ENCODE data around the gene IGSF8. TPM values are rescaled to one million over a fixed set of nuclear protein-coding genes. Genes with fewer than 3 reads are reported as not detected.

IGSF8 gene
- total RNA-seq, 2 donors from 2014 or later = 57.6 to 64.0 TPM

- ATAC-seq (no peak), DNase-seq (no peak)
- intact Hi-C loops (cut with DNase I, micrococcal nuclease) = no loop called here
Measured at GRCh38 chr1:160079448-160079847, 19.0 kb downstream of the IGSF8 start.

- intact Hi-C loops (cut with DNase I, micrococcal nuclease) = no loop called here
- ATAC-seq = peak; percentile 77
- peak in 1 of 2 donors; percentile 57 for DNase-seq
Measured at GRCh38 chr1:160078512-160079195, 19.8 kb downstream of the IGSF8 start.

- DNase-seq = no peak
- intact Hi-C loops (cut with DNase I, micrococcal nuclease) = no loop called here
- ATAC-seq = no peak
Measured at GRCh38 chr1:160077486-160077885, 20.9 kb downstream of the IGSF8 start.

GRCh38 chr1:160076295-160076694 is 22.1 kb downstream of the IGSF8 start:
- DNase-seq = no peak
- ATAC-seq = no peak
- intact Hi-C loops (cut with DNase I, micrococcal nuclease) = no loop called here

- no peak for DNase-seq
- no peak for ATAC-seq
- intact Hi-C loops (cut with DNase I, micrococcal nuclease) = no loop called here
Measured at GRCh38 chr1:160075836-160076235, 22.6 kb downstream of the IGSF8 start.

GRCh38 chr1:160074865-160075264 is 23.6 kb downstream of the IGSF8 start:
- ATAC-seq (no peak), DNase-seq (no peak)
- intact Hi-C loops (cut with DNase I, micrococcal nuclease) = no loop called here

- intact Hi-C loops (cut with DNase I, micrococcal nuclease) = no loop called here
- no peak for ATAC-seq
Measured at GRCh38 chr1:160071289-160071688, 27.1 kb downstream of the IGSF8 start.

GRCh38 chr1:160070243-160071163 is 27.9 kb downstream of the IGSF8 start:
- ATAC-seq (peak; percentile 86), DNase-seq (peak; percentile 69 to 74)
- intact Hi-C loops (cut with DNase I, micrococcal nuclease) = no loop called here

More at GRCh38 chr1:160071289-160071688, 27.1 kb downstream of the IGSF8 start:
- no peak for DNase-seq

GRCh38 chr1:160069460-160070231 is 28.8 kb downstream of the IGSF8 start, which contains the start of gene KCNJ10:
Gene KCNJ10 (minus strand): TSS chr1:160070160. CDS start chr1:160042532, 27,628 bp downstream.
- ATAC-seq = peak; percentile 30
- intact Hi-C loops (cut with DNase I, micrococcal nuclease) = no loop called here
- DNase-seq = no peak

- ATAC-seq = no peak
- intact Hi-C loops (cut with DNase I, micrococcal nuclease) = no loop called here
- DNase-seq = no peak
Measured at GRCh38 chr1:160068225-160068624, 30.2 kb downstream of the IGSF8 start.

GRCh38 chr1:160066829-160067745 is 31.3 kb downstream of the IGSF8 start:
- ATAC-seq (no peak), DNase-seq (no peak)
- intact Hi-C loops (cut with DNase I, micrococcal nuclease) = no loop called here

GRCh38 chr1:160064746-160065145 is 33.7 kb downstream of the IGSF8 start:
- ATAC-seq = no peak
- intact Hi-C loops (cut with DNase I, micrococcal nuclease) = no loop called here
- DNase-seq = no peak

- ATAC-seq = no peak
- intact Hi-C loops (cut with DNase I, micrococcal nuclease) = no loop called here
- DNase-seq = no peak
Measured at GRCh38 chr1:160064164-160064563, 34.3 kb downstream of the IGSF8 start.

- ATAC-seq (no peak), DNase-seq (no peak)
- intact Hi-C loops (cut with DNase I, micrococcal nuclease) = no loop called here
Measured at GRCh38 chr1:160063176-160063575, 35.2 kb downstream of the IGSF8 start.

GRCh38 chr1:160062230-160062532 is 36.2 kb downstream of the IGSF8 start:
- intact Hi-C loops (cut with DNase I, micrococcal nuclease) = no loop called here
- DNase-seq (no peak), ATAC-seq (no peak)

- DNase-seq = no peak
- no peak for ATAC-seq
- intact Hi-C loops (cut with DNase I, micrococcal nuclease) = no loop called here
Measured at GRCh38 chr1:160061369-160062229, 36.8 kb downstream of the IGSF8 start.

- intact Hi-C loops (cut with DNase I, micrococcal nuclease) = no loop called here
- DNase-seq = no peak
- ATAC-seq = no peak
Measured at GRCh38 chr1:160058087-160058486, 40.3 kb downstream of the IGSF8 start.

Data from left colon (tissue), 2 donors.